Fibroblast of pulmonary artery (primary cell): ENCODE data around the gene DCHS2.
A peak's percentile ranks its signal among the peaks of the same experiment; 100 is the strongest.

Source experiments
- DNase-seq: peaks from one replicate; pipeline ENCODE4 v3.0.0-alpha.2; 2010; ENCODE audit warnings: low read depth
- H3K4me3 ChIP-seq: replicated peaks from 2 replicates; pipeline ENCODE4 v1.5.1; 2011; ENCODE audit warnings: low read depth, mild to moderate bottlenecking, control low read depth, low read length, moderate library complexity
- CTCF ChIP-seq: IDR thresholded peaks from 2 replicates; pipeline ENCODE4 v1.5.1; 2011; ENCODE audit warnings: mild to moderate bottlenecking, control low read depth, low read length, inconsistent platforms; ENCODE audit errors: missing control alignments

DCHS2 gene

GRCh38 chr4:154354883-154355282, 136.7 kb downstream of the DCHS2 start:
- no peak for TF ChIP-seq CTCF
- DNase-seq, result no peak
- H3K4me3 ChIP-seq, result no peak overlapping the region

- no peak overlapping the region for H3K4me3 ChIP-seq
- peak; percentile 38 for TF ChIP-seq CTCF
- peak; percentile 4 for DNase-seq
Observed at GRCh38 chr4:154349829-154350228, 141.8 kb downstream of the DCHS2 start.

GRCh38 chr4:154348657-154349056, 142.9 kb downstream of the DCHS2 start:
- H3K4me3 ChIP-seq, result no peak overlapping the region
- no peak for DNase-seq
- no peak for TF ChIP-seq CTCF

GRCh38 chr4:154345359-154345758, 146.2 kb downstream of the DCHS2 start:
- no peak for DNase-seq
- H3K4me3 ChIP-seq, result no peak overlapping the region
- no peak for TF ChIP-seq CTCF

GRCh38 chr4:154344686-154345085, 146.9 kb downstream of the DCHS2 start:
- no peak overlapping the region for H3K4me3 ChIP-seq

GRCh38 chr4:154343651-154344050, 147.9 kb downstream of the DCHS2 start:
- no peak overlapping the region for H3K4me3 ChIP-seq
- DNase-seq, result no peak
- no peak for TF ChIP-seq CTCF

More at GRCh38 chr4:154344686-154345085, 146.9 kb downstream of the DCHS2 start:
- DNase-seq, result no peak
- no peak for TF ChIP-seq CTCF

GRCh38 chr4:154341448-154341847, 150.2 kb downstream of the DCHS2 start:
- no peak for TF ChIP-seq CTCF
- no peak for DNase-seq
- no peak overlapping the region for H3K4me3 ChIP-seq
